T-helper 2 cell treated with Interferon-gamma antibody and Interleukin-4, amounts not matched to agents 5 μg/mL and 100 μg/mL, for 36 hours (primary cell): Measurements from ENCODE around the gene TPT1.

ENCODE experiments used
- DNase-seq: peaks from one replicate; pipeline ENCODE4 v3.0.0; 2021; ENCODE audit warnings: low spot score
- H3K27ac Mint-ChIP-seq: one replicate; pipeline ENCODE4 v1.8.0; 2021; ENCODE audit warnings: mild to moderate bottlenecking, mixed read lengths
- H3K27me3 Mint-ChIP-seq: one replicate; pipeline ENCODE4 v1.8.0; 2021; ENCODE audit warnings: low read depth, mixed read lengths
- H3K36me3 Mint-ChIP-seq: one replicate; pipeline ENCODE4 v1.8.0; 2021; ENCODE audit warnings: low read depth, mixed read lengths
- H3K4me1 Mint-ChIP-seq: one replicate; pipeline ENCODE4 v1.8.0; 2021; ENCODE audit warnings: low read depth, mixed read lengths
- H3K4me3 Mint-ChIP-seq: one replicate; pipeline ENCODE4 v1.8.0; 2022; ENCODE audit warnings: mild to moderate bottlenecking, moderate library complexity, mixed read lengths
- H3K9me3 Mint-ChIP-seq: one replicate; pipeline ENCODE4 v1.8.0; 2021; ENCODE audit warnings: mixed read lengths

The TPT1 gene

DNA sequence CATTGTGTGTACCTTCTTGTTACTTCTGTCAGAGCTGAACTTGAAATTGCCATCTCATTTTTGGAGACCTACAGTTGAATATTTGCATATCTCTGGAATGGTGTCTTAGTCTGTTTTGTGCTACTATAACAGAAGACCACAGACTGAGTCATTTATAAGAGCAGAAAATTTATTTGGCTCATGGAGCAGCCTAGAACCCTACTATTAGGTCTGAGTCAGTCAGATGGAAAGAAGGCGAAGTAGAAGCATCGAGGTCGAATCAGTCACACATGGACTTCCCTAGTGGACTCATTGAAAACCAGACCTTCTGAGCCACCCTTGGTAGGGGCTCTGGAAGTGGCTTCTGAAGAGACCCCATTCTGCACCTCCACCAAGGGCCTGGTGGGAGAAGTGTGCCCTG is 33.9 kb upstream of the TPT1 start:
- no peaks in the 10 kb centered on the region for H3K27me3 Mint-ChIP-seq
- no peak overlapping the region for H3K4me3 Mint-ChIP-seq
- H3K36me3 Mint-ChIP-seq: peaks cover 2% of the 10 kb centered on the region
- no peak for DNase-seq
- no peaks in the 10 kb centered on the region for H3K9me3 Mint-ChIP-seq
- H3K4me1 Mint-ChIP-seq: peaks cover under 1% of the 10 kb centered on the region
- no peak overlapping the region for H3K27ac Mint-ChIP-seq

DNA sequence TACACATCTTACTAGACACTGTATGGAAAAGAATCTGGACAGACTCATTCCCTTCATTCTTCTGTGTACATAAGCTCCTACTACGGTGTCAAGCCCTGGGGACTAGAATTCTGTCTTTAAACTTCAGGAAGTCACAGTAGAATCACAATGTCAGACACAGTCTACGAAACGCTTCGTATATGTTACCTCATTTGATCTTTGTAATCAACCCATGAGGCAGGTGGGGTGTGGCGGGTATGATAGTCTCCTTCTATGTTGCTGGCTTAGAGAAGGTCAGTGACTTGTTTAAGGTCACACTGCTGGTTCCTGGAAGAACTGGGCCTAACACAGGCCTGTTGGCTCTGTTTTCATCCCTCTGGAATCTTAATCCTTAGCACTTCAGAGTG is 32.2 kb upstream of the TPT1 start:
- peaks cover 8% of the 10 kb centered on the region for H3K36me3 Mint-ChIP-seq
- no peak for DNase-seq
- H3K27ac Mint-ChIP-seq: no peak overlapping the region
- H3K4me1 Mint-ChIP-seq: peaks cover 14% of the 10 kb centered on the region
- no peaks in the 10 kb centered on the region for H3K9me3 Mint-ChIP-seq
- H3K27me3 Mint-ChIP-seq: no peaks in the 10 kb centered on the region
- H3K4me3 Mint-ChIP-seq: no peak overlapping the region

DNA sequence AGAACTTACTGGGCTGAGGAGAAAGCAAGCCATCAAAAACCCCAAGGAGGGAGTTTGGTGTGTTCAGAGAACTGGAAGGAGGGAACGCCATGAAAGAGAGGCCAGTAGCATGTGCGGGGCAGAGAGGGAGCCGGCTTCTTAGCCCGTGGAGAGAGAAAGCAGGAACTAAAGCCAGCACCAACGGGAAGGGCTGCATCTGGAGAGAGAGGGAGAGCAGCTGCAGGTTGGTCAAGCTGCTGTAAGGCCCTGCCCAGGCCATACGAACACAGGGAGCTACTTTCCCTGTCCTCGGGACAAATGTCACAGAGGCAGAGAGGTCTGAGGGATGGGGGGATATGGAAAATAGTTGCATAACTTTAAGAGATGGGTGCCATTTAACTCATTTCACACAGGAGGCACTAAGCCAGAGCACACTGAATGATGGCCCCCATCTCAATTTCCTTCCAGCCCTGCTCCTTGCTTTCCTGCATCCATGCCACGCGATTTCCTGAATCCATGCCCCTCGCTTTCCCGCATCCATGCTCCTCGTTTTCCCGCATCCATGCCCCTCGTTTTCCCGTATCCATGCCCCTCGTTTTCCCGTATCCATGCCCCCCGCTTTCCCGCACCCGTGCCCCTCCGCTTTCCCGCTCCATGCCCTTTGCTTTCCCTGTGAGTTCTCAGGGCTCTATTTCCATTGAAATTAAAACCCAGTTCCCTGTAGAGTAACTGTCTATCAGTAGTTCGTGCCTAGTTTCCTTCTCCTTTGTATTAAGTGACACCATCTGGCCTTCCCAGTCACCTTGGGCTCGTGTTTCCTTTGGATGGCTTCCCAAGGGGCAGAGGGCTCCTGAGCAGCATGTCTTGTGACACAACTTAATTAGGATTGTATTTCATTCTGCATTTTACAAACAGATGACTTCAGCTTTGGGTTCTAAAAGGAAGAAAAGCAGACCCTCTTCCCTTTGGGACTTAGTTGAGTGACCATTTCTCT is 31.5 kb upstream of the TPT1 start:
- Mint-ChIP-seq H3K36me3 (peaks cover 8% of the 10 kb centered on the region), H3K4me3 (no peak overlapping the region), H3K4me1 (peaks cover 16% of the 10 kb centered on the region), H3K27me3 (no peaks in the 10 kb centered on the region), H3K9me3 (no peaks in the 10 kb centered on the region), H3K27ac (no peak overlapping the region)
- DNase-seq: no peak

DNA sequence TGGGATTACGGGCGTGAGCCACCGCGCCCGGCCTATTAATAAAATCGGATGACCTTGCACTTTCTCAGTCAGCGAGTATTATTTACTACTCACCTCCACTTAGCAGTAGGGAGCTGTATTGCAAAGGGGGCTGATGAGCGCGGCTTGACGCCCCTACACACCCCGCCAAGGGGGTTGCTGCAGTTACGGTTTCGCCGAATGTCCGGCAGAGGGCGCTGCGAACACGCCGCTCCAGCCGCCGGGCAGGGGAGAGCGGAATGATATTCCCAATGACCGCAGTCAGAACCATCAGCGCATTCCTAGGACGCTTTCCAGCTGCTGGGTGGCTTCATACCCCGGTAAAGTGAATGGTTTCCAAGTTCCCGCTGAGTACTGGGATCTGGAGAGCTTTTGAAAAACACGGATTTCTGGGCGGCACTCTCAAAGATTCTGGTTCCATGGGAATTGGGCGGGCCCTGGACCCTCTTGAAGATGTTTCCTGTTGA is 30.0 kb upstream of the TPT1 start:
- Mint-ChIP-seq H3K27me3 (no peaks in the 10 kb centered on the region), H3K4me3 (no peak overlapping the region), H3K36me3 (peaks cover 13% of the 10 kb centered on the region), H3K27ac (no peak overlapping the region), H3K4me1 (peaks cover 25% of the 10 kb centered on the region), H3K9me3 (no peaks in the 10 kb centered on the region)
- DNase-seq: peak; percentile 23

DNA sequence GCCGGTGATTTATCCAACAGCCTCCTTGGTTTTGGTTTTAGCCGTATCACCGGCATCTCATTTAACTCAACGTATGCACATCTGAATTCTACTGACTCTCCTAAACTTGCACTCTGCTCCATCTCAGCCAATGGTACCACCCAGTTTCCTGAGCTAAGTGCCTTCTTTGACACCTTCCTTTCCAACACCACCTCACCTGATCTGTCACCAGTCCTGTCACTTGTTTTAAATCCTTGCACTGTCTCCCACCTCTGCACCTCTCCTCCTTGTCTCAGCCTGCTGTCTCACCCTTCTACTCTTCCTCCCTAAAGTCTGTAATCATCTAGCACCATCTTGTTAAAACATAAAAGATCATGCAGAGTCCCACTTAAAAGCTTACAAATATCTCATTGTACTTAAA is 28.1 kb upstream of the TPT1 start:
- H3K27me3 Mint-ChIP-seq: no peaks in the 10 kb centered on the region
- peaks cover 29% of the 10 kb centered on the region for H3K4me1 Mint-ChIP-seq
- H3K9me3 Mint-ChIP-seq: no peaks in the 10 kb centered on the region
- no peak for DNase-seq
- peaks cover 18% of the 10 kb centered on the region for H3K36me3 Mint-ChIP-seq
- peak overlapping the region; percentile 70 for H3K27ac Mint-ChIP-seq
- H3K4me3 Mint-ChIP-seq: peak overlapping the region; percentile 3

DNA sequence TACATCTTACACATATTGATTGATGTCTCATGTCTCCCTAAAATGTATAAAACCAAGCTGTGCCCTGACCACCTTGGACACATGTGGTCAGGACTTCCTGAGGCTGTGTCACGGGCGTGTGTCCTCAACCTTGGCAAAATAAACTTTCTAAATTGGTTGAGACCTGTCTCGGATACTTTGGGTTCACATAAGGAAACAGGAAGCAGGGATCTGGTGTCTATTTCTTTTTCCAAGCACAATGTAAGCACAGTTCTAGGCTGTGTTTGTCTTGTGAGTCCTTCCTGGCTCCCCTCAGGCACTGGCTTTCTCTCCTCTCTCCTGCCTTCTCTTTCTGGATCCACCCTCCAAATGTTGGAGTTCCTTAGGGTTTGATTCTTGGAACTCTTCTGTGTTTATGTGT is 27.6 kb upstream of the TPT1 start:
- no peak for DNase-seq
- H3K9me3 Mint-ChIP-seq: peaks cover 5% of the 10 kb centered on the region
- H3K27me3 Mint-ChIP-seq: no peaks in the 10 kb centered on the region
- H3K27ac Mint-ChIP-seq: peak overlapping the region; percentile 92
- peaks cover 24% of the 10 kb centered on the region for H3K36me3 Mint-ChIP-seq
- H3K4me3 Mint-ChIP-seq: peak overlapping the region; percentile 43
- H3K4me1 Mint-ChIP-seq: peaks cover 34% of the 10 kb centered on the region

DNA sequence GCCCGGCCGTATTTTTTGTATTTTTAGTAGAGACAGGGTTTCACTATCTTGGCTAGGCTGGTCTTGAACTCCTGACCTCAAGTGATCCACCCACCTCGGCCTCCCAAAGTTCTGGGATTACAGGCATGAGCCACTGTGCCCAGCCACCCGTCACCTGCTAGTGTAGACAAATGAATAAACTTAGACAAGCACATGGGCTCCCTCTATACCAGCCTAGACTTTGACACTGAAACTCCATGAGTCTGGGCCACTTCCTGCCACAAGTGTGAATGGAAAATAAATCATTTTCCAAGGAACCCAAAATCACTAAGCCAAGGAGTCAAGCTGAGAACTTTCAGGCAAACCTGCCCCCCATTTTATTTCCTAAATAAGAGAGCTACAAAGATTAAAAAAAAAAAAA is 27.0 kb upstream of the TPT1 start:
- peaks cover 26% of the 10 kb centered on the region for H3K36me3 Mint-ChIP-seq
- peak overlapping the region; percentile 61 for H3K4me3 Mint-ChIP-seq
- peak overlapping the region; percentile 92 for H3K27ac Mint-ChIP-seq
- H3K9me3 Mint-ChIP-seq: peaks cover 8% of the 10 kb centered on the region
- no peaks in the 10 kb centered on the region for H3K27me3 Mint-ChIP-seq
- DNase-seq: peak; percentile 8
- H3K4me1 Mint-ChIP-seq: peaks cover 38% of the 10 kb centered on the region

DNA sequence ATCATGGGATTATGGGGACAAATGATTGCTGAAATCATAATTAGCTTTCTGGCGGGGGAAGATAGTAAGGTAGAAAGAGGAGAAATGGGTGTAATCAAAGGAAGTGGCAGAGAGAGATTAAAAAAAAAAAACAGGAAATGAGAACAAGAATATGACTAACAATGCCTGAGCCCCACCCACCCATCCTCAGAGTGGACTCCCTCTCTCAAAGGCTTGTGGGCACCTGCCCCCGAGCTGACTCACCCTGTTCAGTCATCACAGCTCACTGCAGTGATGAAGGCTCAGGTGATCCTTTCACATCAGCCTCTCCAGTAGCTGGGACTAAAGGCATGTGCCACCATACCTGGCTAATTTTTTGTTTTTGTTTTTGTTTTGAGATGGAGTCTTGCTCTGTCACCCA is 26.4 kb upstream of the TPT1 start:
- Mint-ChIP-seq H3K36me3 (peaks cover 32% of the 10 kb centered on the region), H3K9me3 (peaks cover 8% of the 10 kb centered on the region), H3K4me1 (peaks cover 43% of the 10 kb centered on the region), H3K27me3 (no peaks in the 10 kb centered on the region), H3K27ac (peak overlapping the region; percentile 92), H3K4me3 (peak overlapping the region; percentile 61)
- DNase-seq: peak; percentile 91

DNA sequence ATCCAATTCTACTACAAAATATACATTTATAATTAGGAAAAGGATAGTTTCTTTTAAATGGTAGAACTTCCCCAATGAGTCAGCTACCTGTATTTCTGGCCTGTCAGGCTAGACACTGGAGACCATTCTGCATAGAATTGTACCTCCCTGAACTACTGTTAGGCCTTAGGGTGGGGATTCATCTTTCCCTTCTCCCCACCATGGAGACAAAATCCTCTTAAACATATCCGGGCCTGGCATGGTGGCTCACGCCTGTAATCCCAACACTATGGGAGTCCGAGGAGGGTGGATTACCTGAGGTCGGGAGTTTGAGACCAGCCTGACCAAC is 24.5 kb upstream of the TPT1 start:
- no peaks in the 10 kb centered on the region for H3K27me3 Mint-ChIP-seq
- no peak overlapping the region for H3K27ac Mint-ChIP-seq
- H3K4me3 Mint-ChIP-seq: no peak overlapping the region
- peaks cover 8% of the 10 kb centered on the region for H3K9me3 Mint-ChIP-seq
- no peak for DNase-seq
- peaks cover 54% of the 10 kb centered on the region for H3K4me1 Mint-ChIP-seq
- H3K36me3 Mint-ChIP-seq: peaks cover 45% of the 10 kb centered on the region

DNA sequence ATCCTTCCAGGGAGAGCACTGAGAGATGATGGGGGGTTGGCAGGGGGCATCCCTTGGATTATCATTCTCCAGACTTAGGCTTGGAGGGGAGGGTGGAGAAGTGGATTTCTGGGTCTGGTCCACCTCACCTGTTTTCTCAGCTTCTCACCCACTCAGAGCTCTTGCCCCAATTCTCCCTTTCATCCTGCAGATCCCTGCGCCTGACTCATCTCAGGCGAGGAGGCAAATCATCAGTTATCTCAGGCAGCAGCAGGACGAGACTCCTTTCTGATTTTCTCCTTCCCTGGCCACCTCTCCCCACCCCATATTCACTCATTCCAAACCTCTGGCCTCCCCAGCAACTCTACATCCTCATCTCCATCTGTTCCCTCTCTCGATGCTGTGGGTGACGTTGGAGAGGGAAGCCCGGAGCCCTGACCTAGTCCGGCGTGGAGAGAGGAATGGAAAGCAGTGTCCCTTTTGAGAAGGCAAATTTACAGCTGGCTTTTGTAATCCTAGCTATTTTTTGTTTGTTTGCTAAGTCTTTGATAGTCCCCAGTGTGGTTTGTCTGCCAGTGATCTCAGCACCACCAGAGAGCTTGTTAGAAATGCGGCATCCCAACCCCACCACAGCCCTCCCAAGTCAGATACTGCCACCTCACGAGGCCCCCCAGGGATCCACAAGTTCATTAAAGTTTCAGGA is 24.0 kb upstream of the TPT1 start:
- Mint-ChIP-seq H3K4me3 (no peak overlapping the region), H3K4me1 (peaks cover 56% of the 10 kb centered on the region), H3K9me3 (peaks cover 8% of the 10 kb centered on the region), H3K36me3 (peaks cover 50% of the 10 kb centered on the region), H3K27ac (peak overlapping the region; percentile 68), H3K27me3 (no peaks in the 10 kb centered on the region)
- no peak for DNase-seq

DNA sequence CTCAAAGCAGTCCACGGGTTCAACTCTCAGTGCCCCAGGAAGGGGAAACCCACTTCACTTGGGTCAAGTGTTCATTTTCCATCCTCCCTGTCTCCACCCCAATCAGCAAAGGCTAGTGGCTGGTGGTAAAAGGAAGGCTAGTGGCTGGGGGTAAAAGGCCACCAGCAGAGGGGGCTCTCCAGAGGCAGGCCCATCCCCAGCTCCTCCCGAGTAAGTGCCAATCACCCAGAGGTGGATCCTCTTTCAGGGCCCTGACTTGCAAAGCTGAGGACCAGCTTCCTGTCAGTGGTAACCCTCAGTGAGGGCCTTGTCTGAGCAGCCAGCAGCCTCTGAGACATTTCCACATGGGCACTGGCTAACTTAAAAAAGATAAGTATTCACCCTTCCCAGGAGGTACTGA is 22.0 kb upstream of the TPT1 start:
- Mint-ChIP-seq H3K36me3 (peaks cover 55% of the 10 kb centered on the region), H3K4me1 (peaks cover 43% of the 10 kb centered on the region), H3K27me3 (no peaks in the 10 kb centered on the region), H3K4me3 (no peak overlapping the region), H3K9me3 (peaks cover 8% of the 10 kb centered on the region), H3K27ac (peak overlapping the region; percentile 33)
- DNase-seq: no peak

DNA sequence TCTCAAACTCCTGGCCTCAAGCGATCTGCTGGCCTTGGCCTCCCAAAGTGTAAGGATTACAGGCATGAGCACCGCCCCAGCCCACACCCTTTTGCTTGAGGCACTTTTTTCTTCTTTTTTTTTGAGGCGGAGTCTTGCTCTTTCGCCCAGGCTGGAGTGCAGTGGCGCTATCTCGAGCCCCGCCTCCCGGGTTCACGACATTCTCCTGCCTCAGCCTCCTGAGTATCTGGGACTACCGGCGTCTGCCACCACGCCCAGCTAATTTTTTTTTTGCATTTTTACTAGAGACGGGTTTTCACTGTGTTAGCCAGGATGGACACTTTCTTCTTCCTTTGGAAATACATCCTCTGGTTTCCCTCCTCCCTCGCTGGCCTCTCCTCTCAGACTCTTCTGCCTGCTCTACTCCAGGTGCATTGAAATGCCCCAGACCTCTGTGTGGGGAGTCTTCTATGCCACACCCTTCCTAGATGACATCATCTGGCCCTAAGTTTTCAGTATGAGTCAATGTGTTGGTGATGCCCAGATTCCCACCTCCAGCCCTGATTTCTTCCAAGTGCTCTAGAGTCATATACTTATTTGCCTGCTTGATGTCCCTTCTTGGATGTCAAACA is 20.7 kb upstream of the TPT1 start:
- Mint-ChIP-seq H3K27ac (peak overlapping the region; percentile 80), H3K27me3 (no peaks in the 10 kb centered on the region), H3K4me3 (peak overlapping the region; percentile 51), H3K4me1 (peaks cover 43% of the 10 kb centered on the region), H3K36me3 (peaks cover 56% of the 10 kb centered on the region), H3K9me3 (peaks cover 8% of the 10 kb centered on the region)
- DNase-seq: no peak

DNA sequence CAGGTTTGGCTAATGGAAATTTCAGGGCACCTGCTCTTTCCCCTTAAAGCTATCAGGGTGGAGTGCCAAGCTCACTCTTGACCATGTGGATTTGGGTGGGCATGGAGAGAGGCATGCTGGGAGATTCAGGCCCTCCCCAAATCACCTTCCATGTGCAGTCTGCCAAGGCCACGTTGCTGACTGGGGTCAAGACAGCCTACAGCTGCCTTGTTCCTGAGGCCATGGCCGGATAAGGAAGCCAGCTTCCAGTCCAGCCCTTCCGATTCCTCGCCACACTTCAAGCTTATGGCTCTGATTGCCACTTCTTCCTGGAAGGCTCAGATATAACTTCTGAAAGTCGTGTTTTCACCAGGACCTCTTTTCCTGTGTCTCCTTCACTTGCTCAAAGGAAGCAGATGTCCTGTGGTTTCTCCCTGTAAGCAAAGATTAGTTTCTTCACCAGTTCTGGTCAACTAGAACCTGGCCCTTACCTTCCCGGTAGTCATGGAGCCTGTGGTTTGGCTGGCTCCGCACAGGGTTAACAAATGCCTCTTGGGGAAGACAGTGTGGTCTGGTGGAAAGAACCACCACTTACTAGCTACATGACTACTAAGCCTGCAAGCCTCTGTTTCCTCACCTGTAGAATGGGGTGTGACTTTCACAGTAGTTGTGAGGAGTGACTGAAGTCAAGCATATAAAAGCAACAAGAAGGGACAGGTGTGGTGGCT is 16.1 kb upstream of the TPT1 start:
- H3K36me3 Mint-ChIP-seq: peaks cover 40% of the 10 kb centered on the region
- H3K27me3 Mint-ChIP-seq: no peaks in the 10 kb centered on the region
- peak overlapping the region; percentile 67 for H3K27ac Mint-ChIP-seq
- DNase-seq: no peak
- peak overlapping the region; percentile 10 for H3K4me3 Mint-ChIP-seq
- no peaks in the 10 kb centered on the region for H3K9me3 Mint-ChIP-seq
- peaks cover 29% of the 10 kb centered on the region for H3K4me1 Mint-ChIP-seq
